Astrocyte of the spinal cord (primary cell): ENCODE results near the gene TVP23A.
"Not testable (repeated sequence)": the region's sequence is repeated elsewhere in the genome, so short reads cannot be mapped to it uniquely, and the experiment has no call there.

ENCODE experiments used
- DNase-seq: peaks from one replicate; pipeline ENCODE4 v3.0.0; 2011; ENCODE audit warnings: low read depth, low spot score
- H3K4me3 ChIP-seq: 2 replicates; pipeline ENCODE4 v1.5.1; 2011; ENCODE audit warnings: low read depth, mild to moderate bottlenecking, low read length, moderate library complexity
- in situ Hi-C: cut with HindIII; loops from 2 replicates; pipeline ENCODE4 v1.10.0; 2017; ENCODE audit warnings: low sequenced_read_pairs
- TF ChIP-seq, protein P1 (sequence below): IDR thresholded peaks from 2 replicates; pipeline ENCODE4 v1.5.1; 2012; ENCODE audit warnings: low read depth, mild to moderate bottlenecking, low read length, inconsistent platforms

Gene TVP23A

DNA sequence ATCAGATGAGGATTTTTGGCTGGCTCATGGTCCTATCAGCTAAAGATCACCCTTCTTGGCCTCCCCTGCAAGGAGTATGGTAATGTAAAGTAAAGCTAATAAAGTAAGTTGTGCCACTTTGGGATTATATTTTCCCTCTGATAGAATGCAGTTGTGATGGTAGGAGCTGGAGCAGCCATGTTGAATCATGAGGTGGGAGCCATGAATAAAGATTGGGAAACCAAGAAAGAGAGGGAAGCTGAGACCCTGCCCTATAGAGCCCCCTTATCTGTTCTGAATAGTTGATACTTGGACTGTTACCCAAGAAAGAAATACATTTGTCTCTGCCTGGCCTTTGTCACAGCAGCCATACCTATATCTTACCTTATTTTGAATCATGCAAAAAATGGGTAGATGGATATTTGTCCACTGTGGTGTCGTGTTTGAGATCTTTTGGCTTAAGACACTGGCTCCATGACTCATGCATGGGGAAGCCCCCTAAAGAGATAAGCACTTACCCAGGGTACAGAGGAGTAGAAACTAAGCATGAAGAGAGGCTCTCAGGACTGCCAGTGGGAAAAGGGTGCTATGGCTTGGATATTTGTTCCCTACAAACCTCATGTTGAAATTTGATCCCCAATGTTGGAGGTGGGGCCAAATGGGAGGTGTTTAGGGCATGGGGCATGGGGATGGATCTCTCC lies 17.7 kb upstream of the TVP23A start:
- no peak overlapping the region for H3K4me3 ChIP-seq
- in situ Hi-C loops = no loop called here
- no peak for DNase-seq
- TF ChIP-seq, protein P1, sequence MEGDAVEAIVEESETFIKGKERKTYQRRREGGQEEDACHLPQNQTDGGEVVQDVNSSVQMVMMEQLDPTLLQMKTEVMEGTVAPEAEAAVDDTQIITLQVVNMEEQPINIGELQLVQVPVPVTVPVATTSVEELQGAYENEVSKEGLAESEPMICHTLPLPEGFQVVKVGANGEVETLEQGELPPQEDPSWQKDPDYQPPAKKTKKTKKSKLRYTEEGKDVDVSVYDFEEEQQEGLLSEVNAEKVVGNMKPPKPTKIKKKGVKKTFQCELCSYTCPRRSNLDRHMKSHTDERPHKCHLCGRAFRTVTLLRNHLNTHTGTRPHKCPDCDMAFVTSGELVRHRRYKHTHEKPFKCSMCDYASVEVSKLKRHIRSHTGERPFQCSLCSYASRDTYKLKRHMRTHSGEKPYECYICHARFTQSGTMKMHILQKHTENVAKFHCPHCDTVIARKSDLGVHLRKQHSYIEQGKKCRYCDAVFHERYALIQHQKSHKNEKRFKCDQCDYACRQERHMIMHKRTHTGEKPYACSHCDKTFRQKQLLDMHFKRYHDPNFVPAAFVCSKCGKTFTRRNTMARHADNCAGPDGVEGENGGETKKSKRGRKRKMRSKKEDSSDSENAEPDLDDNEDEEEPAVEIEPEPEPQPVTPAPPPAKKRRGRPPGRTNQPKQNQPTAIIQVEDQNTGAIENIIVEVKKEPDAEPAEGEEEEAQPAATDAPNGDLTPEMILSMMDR = no peak

DNA sequence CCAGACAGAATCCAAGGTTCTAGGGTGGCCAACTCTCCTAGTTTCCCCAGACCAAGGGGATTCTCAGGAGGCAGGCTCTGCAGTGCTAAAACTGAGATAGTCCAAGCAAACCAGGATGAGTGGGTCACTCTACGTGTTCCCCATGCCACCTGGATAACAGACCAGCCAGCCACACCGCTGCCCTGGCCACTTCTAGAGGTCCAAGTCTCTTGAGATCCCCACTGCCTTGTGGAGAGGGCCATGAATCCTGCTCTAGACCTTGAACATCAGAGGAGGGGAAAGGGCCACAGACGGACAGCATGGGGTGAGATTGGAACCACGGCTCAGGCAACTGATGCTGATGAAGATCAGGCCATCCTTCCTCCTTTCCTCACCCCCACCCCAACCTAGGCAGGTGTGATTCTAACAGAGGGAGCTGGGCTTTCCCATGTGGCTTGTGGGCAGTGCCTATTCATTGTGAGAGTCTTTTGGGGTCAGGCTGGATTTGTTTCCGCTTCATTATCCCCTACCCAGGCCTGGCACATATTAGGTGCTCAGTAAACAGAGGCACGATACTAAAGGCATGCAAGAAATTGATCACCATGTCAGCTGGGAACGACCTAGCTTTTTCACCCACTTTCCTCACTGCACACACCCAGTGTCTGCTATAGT lies 16.8 kb upstream of the TVP23A start:
- TF ChIP-seq, protein P1 = no peak
- H3K4me3 ChIP-seq = no peak overlapping the region
- no peak for DNase-seq
- in situ Hi-C loops = no loop called here

DNA sequence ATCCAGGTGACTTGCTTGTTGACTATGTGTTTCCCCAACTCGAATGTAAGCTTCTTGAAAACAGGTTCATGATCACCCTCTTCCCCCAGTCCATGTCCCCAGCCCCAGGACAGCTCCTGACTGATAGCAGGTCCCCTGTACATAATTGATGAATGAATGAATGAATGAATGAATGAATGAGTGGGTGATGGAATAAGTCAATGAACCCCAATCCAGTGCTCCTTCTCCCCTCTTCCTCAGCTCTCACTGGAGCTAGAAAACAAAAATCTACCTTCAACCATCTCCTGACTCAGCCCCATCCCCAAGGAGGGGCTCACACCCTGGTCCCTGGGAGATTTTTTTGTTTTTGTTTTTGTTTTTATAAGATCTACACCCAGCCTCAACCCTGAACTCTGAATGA lies 16.2 kb upstream of the TVP23A start:
- in situ Hi-C loops = no loop called here
- no peak for DNase-seq
- TF ChIP-seq, protein P1 = no peak

DNA sequence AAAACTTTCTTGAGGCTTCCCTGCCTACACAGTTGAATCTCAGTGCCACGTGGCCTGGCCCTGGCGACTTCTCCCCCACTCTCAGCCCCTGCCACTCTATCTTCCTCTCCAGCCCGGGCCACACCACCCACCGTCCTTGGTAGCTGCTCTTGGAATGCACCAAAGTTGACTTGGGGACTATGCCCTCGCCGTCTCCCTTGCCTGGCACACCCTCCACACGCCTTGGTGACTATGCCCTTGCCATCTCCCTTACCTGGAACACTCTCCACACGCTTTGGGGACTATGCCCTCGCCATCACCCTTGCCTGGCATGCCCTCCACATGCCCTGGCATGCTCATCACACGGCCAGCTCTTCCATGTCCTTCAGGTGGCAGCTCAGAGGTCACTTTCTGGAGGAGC lies 15.5 kb upstream of the TVP23A start:
- TF ChIP-seq, protein P1 = no peak
- in situ Hi-C loops = no loop called here
- DNase-seq = no peak
- no peak overlapping the region for H3K4me3 ChIP-seq

More for the DNA sequence above, 16.2 kb upstream of the TVP23A start:
- H3K4me3 ChIP-seq = no peak overlapping the region

DNA sequence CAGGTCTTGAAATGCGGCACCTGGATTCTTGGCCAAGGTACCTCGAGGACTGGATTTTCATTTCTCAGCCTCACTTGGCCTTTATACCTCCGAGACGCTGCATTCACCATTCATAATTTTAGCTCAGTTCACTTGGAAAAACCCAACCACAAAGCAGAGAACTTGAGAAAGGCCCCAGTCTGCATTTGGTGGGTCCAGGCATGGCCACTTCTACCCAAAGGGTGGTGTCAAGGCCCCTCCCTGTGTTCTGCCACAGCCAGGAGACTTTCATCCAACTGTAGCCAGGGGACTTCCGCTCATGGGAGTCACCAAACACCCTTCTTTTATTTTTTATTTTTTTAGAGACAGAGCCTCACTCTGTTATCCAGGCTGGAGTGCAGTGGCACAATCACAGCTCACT lies 14.7 kb upstream of the TVP23A start:
- H3K4me3 ChIP-seq = no peak overlapping the region
- in situ Hi-C loops = no loop called here
- DNase-seq = no peak
- TF ChIP-seq, protein P1 = no peak

DNA sequence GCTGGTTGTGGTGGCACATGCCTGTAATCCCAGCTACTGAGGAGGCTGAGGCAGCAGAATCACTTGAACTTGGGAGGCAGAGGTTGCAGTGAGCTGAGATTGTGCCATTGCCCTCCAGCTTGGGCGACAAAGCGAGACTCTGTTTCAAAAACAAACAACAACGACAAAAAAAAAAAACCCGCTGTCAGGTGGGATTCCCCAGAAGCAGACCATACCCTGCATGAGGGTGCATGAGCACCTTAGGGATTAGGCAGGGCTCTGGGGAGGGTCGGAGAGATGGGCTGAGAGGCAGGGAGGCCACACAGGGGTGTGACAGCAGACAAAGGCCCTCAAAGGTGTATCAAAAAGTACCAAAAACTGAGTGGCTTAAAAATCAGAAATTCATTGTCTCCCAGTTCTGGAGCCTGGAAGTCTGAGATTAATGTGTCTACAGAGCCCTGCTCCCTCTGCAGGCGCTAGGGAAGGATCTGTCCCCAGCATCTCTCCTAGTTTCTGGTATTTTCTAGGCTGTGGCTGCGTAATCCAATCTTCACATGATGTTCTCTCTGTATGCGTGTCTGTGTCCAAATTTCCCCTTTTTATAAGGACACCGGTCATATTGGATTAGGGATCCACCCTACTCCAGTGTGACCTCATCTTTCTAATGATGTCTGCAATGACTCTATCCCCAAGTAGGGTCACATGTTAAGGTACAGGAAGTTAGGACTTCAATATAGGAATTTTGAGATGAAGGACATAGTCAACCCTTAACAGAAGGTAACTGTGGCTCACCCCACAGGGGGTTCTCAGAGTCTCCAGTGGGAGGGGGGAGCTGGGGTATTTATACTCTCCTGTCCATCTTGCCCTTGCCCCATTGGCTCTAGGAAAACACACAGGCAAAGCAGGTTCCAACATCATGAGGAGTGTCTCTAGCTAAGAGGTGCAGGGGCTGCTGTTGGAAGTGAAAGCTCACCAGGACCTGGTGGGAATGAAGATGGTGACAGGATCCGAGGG lies 13.6 kb upstream of the TVP23A start:
- in situ Hi-C loops = no loop called here
- DNase-seq = no peak
- H3K4me3 ChIP-seq = no peak overlapping the region
- TF ChIP-seq, protein P1 = no peak

DNA sequence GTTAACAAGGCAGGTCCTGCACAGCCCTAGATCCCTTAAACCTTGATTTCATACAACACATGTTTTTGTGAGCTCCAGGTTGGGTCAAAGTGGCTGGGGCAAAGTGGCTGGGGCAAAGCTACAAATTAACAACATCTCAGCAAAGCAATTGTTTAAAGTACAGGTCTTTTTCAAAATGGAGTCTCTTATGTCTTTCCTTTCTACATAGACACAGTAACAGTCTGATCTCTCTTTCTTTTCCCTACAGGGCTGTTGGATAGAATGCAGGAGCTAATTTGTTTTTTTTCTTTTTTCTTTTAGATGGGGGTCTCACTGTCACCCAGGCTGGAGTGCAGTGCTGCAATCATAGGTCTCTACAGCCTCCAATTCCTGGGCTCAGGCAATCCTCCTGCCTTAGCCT lies 11.6 kb upstream of the TVP23A start:
- DNase-seq, H3K4me3 ChIP-seq, in situ Hi-C loops: not testable (repeated sequence)

DNA sequence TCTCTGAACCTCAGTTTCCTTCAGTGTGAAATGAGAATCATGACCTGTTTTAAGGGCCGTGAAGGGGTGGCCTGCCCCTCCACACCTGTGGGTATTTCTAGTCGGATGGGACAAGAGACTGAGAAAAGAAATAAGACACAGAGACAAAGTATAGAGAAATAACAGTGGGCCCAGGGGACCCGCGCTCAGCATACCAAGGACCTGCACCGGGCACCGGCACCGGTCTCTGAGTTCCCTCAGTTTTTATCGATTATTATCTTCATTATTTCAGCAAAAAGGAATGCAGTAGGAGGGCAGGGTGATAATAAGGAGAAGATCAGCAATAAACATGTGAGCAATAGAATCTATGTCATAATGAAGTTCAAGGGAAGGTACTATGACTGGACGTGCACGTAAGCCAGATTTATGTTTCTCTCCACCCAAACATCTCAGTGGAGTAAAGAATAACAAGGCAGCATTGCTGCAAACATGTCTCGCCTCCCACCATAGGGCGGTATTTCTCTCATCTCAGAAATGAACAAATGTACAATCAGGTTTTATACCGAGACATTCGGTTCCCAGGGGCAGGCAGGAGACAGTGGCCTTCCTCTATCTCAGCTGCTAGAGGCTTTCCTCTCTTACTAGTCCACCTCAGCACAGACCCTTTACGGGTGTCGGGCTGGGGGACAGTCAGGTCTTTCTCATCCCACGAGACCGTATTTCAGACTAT lies 10.9 kb upstream of the TVP23A start:
- in situ Hi-C loops, DNase-seq, H3K4me3 ChIP-seq: not testable (repeated sequence)
